ENCODE data around the gene OPTC. TPM values are rescaled to one million over a fixed set of nuclear protein-coding genes. Genes with fewer than 3 reads are reported as not detected.
"Not testable (repeated sequence)": the region's sequence is repeated elsewhere in the genome, so short reads cannot be mapped to it uniquely, and the experiment has no call there.

Gene OPTC
- total RNA-seq, 2 experiments from 2014 or later, result not detected

DNA sequence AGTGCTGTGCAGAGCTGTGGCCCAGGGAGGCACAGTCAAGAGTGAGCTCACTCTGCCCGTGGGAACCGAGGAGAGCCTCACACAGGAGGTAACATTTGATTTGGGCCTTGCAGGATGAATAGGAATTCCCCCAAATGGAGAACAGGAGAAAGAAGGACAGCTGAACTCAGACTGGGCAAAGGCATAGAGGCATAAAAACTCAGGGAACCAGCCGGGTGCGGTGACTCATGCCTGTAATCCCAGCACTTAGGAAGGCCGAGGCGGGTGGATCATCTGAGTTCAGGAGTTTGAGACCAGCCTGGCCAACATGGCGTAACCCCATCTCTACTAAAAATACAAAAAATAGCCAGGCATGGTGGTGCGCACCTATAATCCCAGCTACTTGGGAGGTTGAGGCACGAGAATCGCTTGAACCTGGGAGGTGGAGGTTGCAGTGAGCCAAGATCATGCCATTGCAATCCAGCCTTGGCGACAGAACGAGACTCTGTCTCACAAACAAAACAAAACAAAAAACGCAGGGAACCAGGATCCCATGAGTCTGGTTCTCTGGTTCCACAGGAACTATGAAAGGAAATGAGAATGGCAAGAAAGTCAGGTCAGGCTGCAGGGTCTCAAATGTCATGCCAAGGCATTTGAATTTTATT, 26.9 kb upstream of the OPTC start:
- H3K9me3 Mint-ChIP-seq; DNase-seq; POLR2A ChIA-PET; intact Hi-C loops (cut with micrococcal nuclease); H3K4me1 Mint-ChIP-seq (ENCODE audit: low read depth); H3K27ac Mint-ChIP-seq; H3K4me3 Mint-ChIP-seq; H3K36me3 Mint-ChIP-seq: not testable (repeated sequence)
- peaks cover 15% of the 10 kb centered on the region for H3K27me3 Mint-ChIP-seq
- CTCF ChIA-PET, result interaction anchor here (1.0 to 1.4 kb wide), 2 partner anchors 21 to 428 kb away, joined by 4 to 6 read pairs; no protein-coding TSS in a partner anchor

DNA sequence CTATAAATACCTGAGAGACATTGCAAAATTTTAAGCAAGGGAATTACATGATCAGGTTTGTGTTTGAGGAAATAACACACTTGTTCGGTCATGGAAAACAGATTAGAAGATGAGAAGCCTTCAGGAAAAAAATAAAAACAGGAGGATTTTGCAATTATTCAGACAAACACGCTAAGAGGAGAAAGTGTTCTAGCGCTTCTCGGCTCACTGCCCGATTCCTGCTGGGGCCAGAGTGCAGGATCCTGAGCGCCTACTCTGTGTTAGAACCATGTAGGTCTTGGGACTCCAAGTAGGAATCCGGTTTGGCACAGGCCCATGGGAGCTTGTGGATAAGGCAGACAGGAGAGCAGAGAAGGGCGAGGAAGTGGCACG, 26.4 kb upstream of the OPTC start:
- Mint-ChIP-seq H3K4me1 (ENCODE audit: low read depth) (no peaks in the 10 kb centered on the region), H3K27ac (no peak overlapping the region), H3K4me3 (no peak overlapping the region), H3K27me3 (peaks cover 16% of the 10 kb centered on the region), H3K36me3 (no peaks in the 10 kb centered on the region), H3K9me3 (no peaks in the 10 kb centered on the region)
- no peak for DNase-seq
- CTCF ChIA-PET, result no interaction called here
- POLR2A ChIA-PET, result no interaction called here
- intact Hi-C loops (cut with micrococcal nuclease), result no loop called here

DNA sequence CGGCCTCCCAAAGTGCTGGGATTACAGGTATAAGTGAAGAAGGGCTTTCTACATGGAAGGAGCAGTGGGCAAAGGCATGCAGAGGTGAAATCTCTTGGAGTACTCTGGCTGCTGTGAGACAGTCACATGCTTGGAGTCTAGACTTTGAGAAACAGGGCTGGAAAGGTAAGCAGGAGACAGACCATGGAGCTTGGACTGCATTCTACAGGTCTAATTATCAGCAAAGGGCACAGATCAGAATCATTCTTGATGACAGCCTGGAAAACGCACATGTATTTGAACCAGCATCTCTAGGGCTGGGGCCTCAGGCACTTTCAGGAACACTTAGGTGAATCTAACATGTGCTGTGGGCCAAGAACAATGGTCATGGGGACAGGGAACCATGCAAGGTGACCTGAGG, 25.6 kb upstream of the OPTC start:
- Mint-ChIP-seq H3K4me1 (ENCODE audit: low read depth) (no peaks in the 10 kb centered on the region), H3K9me3 (no peaks in the 10 kb centered on the region), H3K27me3 (peaks cover 18% of the 10 kb centered on the region), H3K36me3 (no peaks in the 10 kb centered on the region), H3K4me3 (no peak overlapping the region), H3K27ac (no peak overlapping the region)
- ChIA-PET POLR2A (no interaction called here), CTCF (no interaction called here)
- intact Hi-C loops (cut with micrococcal nuclease), result no loop called here
- DNase-seq, result no peak

DNA sequence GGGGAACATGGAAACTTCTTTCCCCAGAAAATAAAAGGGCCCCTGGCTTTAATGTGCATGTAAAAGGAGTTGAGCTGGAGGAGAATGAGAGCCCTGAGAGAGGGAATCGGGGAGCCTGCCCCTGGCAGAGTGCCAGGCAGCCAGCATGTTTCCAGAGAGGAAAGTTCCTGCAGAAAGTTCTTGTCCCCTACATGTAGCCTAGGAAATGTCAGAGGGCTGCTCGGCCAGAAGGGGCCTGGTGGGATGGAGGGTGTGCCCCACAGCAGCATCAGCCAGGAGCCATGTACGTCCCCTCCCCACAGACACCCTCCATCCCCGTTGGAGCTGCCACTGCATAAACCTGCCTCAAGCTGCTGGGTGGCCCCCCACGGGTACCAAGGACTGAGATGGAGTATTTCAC, 23.7 kb upstream of the OPTC start:
- peaks cover 23% of the 10 kb centered on the region for H3K27me3 Mint-ChIP-seq
- H3K36me3 Mint-ChIP-seq, result no peaks in the 10 kb centered on the region
- DNase-seq, result no peak
- POLR2A ChIA-PET, result no interaction called here
- no peak overlapping the region for H3K27ac Mint-ChIP-seq
- H3K4me1 Mint-ChIP-seq (ENCODE audit: low read depth), result no peaks in the 10 kb centered on the region
- H3K4me3 Mint-ChIP-seq, result no peak overlapping the region
- no peaks in the 10 kb centered on the region for H3K9me3 Mint-ChIP-seq
- intact Hi-C loops (cut with micrococcal nuclease), result no loop called here
- CTCF ChIA-PET, result interaction anchor here (1.1 kb wide), 1 partner anchor 18 kb away, joined by 3 read pairs; no protein-coding TSS in a partner anchor

DNA sequence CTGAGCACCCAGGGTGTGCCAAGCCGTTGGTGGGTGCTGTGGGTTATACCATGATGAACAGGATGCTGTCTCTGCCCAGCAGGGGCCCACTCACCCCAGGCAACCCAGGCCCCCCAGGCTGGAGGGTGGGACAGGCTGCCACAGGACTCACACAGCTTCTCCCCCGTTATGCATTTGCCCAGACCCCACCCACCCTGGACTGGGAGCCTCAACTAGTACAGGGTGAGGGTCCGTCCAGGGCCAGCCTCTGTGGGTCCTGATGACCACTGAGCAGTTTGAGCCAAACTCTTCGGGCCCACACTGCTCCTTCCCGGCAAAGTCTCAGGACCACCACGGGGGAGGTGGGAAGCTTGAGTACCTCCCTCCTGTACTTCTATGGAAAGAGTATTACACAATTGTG, 22.1 kb upstream of the OPTC start:
- H3K4me1 Mint-ChIP-seq (ENCODE audit: low read depth), result no peaks in the 10 kb centered on the region
- CTCF ChIA-PET, result no interaction called here
- no peaks in the 10 kb centered on the region for H3K9me3 Mint-ChIP-seq
- intact Hi-C loops (cut with micrococcal nuclease), result no loop called here
- H3K4me3 Mint-ChIP-seq, result no peak overlapping the region
- no peak overlapping the region for H3K27ac Mint-ChIP-seq
- no peak for DNase-seq
- POLR2A ChIA-PET, result no interaction called here
- no peaks in the 10 kb centered on the region for H3K36me3 Mint-ChIP-seq
- peaks cover 27% of the 10 kb centered on the region for H3K27me3 Mint-ChIP-seq

DNA sequence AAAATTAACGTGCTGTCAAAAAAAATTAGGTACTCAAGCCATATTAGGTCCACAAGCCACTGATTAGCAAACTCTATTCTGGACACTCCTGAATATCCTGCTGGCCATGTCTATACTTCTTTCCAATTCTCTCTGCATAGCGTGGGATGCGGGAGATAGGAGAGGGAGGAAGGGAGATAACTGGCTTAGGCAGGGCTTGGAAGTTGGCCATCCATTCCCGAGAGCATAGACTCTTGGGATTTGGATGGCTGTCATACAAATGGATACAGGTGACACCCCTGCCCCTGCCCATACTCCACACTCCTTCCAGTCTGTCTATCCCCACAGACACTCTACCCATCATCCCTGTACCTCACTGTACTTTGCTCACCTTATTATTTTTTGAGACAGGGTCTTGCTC, 20.7 kb upstream of the OPTC start:
- no peak for DNase-seq
- no peaks in the 10 kb centered on the region for H3K9me3 Mint-ChIP-seq
- H3K36me3 Mint-ChIP-seq, result no peaks in the 10 kb centered on the region
- H3K4me3 Mint-ChIP-seq, result no peak overlapping the region
- ChIA-PET POLR2A (no interaction called here), CTCF (interaction anchor here (2.5 kb wide), 1 partner anchor 206 kb away, joined by 9 read pairs; no protein-coding TSS in a partner anchor)
- intact Hi-C loops (cut with micrococcal nuclease), result no loop called here
- no peaks in the 10 kb centered on the region for H3K4me1 Mint-ChIP-seq (ENCODE audit: low read depth)
- peaks cover 26% of the 10 kb centered on the region for H3K27me3 Mint-ChIP-seq
- no peak overlapping the region for H3K27ac Mint-ChIP-seq

DNA sequence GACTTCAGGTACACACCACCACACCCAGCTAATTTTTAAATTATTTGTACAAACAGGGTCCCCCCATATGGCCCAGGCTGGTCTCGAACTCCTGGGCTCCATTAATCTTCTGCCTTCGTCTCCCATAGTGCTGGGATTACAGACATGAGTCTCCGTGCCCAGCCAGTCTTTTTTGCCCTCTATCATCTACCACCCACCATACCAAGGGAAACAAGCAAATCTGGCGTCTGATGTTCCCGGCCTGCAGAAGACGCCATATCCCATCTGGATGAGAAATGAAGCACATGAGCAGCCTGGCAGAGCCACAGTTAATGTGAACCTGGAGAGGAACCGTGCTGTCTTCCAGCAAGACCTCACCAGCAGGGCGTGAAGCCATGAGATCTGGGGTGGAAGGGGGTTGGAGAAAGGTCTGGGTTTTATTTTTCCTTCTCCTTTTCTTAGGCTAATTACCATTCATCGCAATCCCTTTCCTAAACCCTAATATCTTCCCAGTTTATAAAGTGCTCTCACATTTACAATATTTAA, 20.1 kb upstream of the OPTC start:
- Mint-ChIP-seq H3K4me1 (ENCODE audit: low read depth) (no peaks in the 10 kb centered on the region), H3K27ac (no peak overlapping the region), H3K36me3 (no peaks in the 10 kb centered on the region), H3K4me3 (no peak overlapping the region), H3K27me3 (peaks cover 27% of the 10 kb centered on the region), H3K9me3 (no peaks in the 10 kb centered on the region)
- ChIA-PET POLR2A (no interaction called here), CTCF (interaction anchor here (2.5 kb wide), 1 partner anchor 206 kb away, joined by 9 read pairs; no protein-coding TSS in a partner anchor)
- intact Hi-C loops (cut with micrococcal nuclease), result no loop called here
- no peak for DNase-seq

DNA sequence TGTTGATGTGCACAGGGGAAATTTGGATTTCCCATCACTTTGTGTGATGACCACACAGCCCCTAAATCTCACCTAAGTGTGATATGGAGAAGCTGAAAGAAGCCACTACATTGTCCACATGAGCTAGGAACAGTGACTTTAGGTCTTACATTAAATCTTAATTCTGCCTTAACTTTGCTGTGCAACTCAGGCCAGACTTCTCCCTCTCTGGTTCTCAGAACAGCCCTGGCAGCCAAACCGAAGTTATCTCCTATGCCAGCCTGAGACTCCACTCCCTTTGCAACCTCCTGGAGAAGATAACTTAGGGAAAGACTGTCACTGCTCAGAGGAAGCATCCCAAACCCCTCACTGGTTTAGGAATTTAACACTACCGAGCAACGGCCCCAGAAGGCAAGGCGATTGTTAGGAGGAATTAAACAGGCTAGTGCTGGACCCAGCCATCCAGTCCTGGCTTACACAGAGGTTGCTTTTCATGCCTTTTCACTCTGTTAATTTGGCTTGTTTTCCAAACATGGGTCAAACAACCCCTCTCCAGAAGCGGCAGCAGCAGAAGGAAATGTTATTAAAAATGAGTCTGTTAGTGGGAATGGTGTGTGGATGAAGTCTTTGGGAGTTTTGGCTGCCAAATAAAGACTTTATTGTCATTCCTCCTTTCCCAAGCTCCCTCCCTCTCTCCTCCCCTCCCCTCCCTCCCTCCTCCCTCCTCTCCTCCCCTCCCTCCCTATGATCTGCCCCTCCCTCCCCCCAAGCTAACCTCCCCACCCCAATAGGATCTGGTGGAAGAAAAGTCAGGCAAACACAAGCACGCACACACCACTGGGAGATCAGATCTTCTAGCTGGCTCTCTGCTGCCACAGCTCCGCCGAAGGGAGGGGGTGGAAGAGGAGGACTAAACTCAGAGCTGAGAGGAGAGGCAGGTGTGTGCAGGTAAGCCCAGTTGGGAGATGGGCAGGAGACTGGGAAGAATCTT, 18.7 kb upstream of the OPTC start, which contains the start of gene PRELP:
Gene PRELP, plus strand, starts transcription at position 795 of the 970 bp plus-strand sequence. CDS start 7,379 bp downstream, outside the sequence.
- no peaks in the 10 kb centered on the region for H3K9me3 Mint-ChIP-seq
- intact Hi-C loops (cut with micrococcal nuclease), result no loop called here
- ChIA-PET POLR2A (no interaction called here), CTCF (interaction anchor here (0.9 to 3.1 kb wide), 3 partner anchors 12 to 208 kb away, joined by 3 to 22 read pairs (median 9); no protein-coding TSS in a partner anchor)
- no peak for DNase-seq
- no peak within 1 kb of the TSS for H3K27ac Mint-ChIP-seq
- H3K4me3 Mint-ChIP-seq, result no peak within 1 kb of the TSS
- H3K27me3 Mint-ChIP-seq, result peaks cover 23% of the 10 kb centered on the region
- no peaks in the 10 kb centered on the region for H3K4me1 Mint-ChIP-seq (ENCODE audit: low read depth)
- H3K36me3 Mint-ChIP-seq, result no peaks in the 10 kb centered on the region

DNA sequence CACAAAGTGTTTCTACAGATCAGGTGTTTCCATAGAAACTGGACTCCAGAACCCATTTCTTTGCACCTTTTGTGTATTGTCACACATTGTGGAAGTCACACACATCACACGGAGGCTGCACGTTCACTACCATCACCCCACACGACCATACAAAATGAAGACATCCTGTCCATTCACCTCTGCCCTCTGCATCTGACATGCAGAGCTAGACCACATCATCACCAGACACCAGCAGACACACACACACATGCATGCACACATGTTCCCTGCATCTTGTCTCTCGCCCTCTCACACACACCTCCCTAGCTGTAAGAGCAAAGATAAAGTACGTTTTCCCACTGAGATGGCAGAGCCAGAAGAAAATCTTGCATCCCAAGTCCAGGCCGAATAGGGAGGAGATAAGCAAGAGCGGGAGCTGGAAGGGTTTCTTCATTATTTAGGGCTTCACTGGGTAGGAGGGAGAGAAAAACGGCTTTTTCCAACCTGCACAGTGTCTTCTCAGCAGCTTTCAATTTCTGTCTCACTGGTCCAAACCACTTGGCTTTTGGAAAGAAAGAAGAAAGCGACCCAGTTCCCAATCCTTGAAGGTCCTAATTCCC, 17.6 kb upstream of the OPTC start:
- CTCF ChIA-PET, result interaction anchor here (0.6 to 3.1 kb wide), 5 partner anchors 11 to 209 kb away, joined by 3 to 22 read pairs (median 12); no protein-coding TSS in a partner anchor
- Mint-ChIP-seq H3K4me3 (no peak overlapping the region), H3K27ac (no peak overlapping the region), H3K27me3 (peaks cover 20% of the 10 kb centered on the region), H3K36me3 (no peaks in the 10 kb centered on the region), H3K4me1 (ENCODE audit: low read depth) (peaks cover 2% of the 10 kb centered on the region), H3K9me3 (no peaks in the 10 kb centered on the region)
- DNase-seq, result no peak
- POLR2A ChIA-PET, result no interaction called here
- intact Hi-C loops (cut with micrococcal nuclease), result no loop called here

DNA sequence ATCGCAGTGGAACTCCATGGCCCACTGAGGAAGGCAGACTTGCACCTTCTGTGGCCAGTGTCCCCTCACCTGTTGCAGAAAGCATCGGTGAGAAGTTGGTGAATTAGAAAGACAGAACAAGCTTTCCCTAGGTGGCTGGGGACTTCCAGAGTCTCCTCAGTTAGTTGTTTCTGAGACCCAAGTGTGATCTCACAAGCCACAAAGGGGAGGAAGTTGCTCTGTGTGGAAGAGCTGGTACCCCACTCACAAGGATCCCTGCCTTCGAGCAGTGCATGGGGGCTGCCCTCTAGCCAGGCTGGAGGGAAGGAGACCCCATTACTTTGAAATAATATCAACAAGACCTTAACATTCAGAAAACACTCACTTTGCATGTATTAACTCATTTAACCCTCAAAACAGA, 16.2 kb upstream of the OPTC start:
- H3K36me3 Mint-ChIP-seq, result no peaks in the 10 kb centered on the region
- H3K4me3 Mint-ChIP-seq, result no peak overlapping the region
- ChIA-PET CTCF (interaction anchor here (2.2 to 3.1 kb wide), 3 partner anchors 10 to 211 kb away, joined by 12 to 22 read pairs (median 13); no protein-coding TSS in a partner anchor), POLR2A (no interaction called here)
- no peaks in the 10 kb centered on the region for H3K9me3 Mint-ChIP-seq
- no peak overlapping the region for H3K27ac Mint-ChIP-seq
- intact Hi-C loops (cut with micrococcal nuclease), result no loop called here
- peaks cover 2% of the 10 kb centered on the region for H3K4me1 Mint-ChIP-seq (ENCODE audit: low read depth)
- peaks cover 15% of the 10 kb centered on the region for H3K27me3 Mint-ChIP-seq
- no peak for DNase-seq

DNA sequence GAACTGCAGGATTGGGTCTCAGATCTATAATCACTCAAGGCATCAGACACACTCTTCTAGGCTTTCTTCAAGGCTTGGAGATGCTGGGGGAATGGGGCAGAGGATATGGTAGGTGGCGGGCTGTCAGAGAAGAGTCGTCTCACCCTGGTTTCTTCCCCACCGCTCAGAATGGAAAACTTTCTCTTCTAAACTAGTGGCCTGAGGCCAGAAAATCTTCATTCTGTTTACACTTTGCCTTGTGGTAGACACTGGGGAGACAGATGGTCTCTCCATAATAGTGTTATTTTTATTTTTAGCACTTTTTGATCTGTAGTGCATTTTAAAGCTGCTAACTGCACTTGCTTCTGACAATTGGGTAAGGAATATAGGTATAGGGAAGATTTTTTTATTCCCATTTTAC, 15.7 kb upstream of the OPTC start:
- Mint-ChIP-seq H3K27ac (no peak overlapping the region), H3K27me3 (peaks cover 15% of the 10 kb centered on the region), H3K9me3 (no peaks in the 10 kb centered on the region), H3K36me3 (no peaks in the 10 kb centered on the region), H3K4me1 (ENCODE audit: low read depth) (peaks cover 2% of the 10 kb centered on the region), H3K4me3 (no peak overlapping the region)
- ChIA-PET CTCF (interaction anchor here (2.2 to 3.1 kb wide), 3 partner anchors 10 to 211 kb away, joined by 12 to 22 read pairs (median 13); no protein-coding TSS in a partner anchor), POLR2A (no interaction called here)
- intact Hi-C loops (cut with micrococcal nuclease), result no loop called here
- DNase-seq, result no peak

DNA sequence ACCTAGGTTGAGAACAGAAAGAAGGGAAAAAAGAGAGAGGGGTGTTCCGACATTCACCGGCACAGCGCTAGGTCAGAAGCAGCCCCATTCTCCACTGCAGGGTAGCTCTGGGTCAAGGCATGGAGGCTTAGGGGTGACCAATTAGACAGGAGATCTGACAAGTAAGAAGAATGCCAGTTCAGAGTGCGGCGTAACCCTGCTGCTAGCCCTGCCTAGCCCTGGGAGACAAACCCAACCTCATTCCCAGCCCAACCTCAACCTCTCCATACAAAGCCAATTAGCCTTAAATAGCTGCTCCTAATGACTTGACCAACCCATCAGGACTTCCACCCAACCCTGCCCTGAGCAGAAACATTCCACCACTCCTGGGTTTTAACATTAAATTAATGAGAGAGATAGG, 15.0 kb upstream of the OPTC start:
- ChIA-PET POLR2A (no interaction called here), CTCF (interaction anchor here (1.9 kb wide), 1 partner anchor 9 kb away, joined by 9 read pairs; no protein-coding TSS in a partner anchor)
- Mint-ChIP-seq H3K27ac (no peak overlapping the region), H3K36me3 (no peaks in the 10 kb centered on the region), H3K27me3 (peaks cover 11% of the 10 kb centered on the region), H3K4me1 (ENCODE audit: low read depth) (peaks cover 2% of the 10 kb centered on the region), H3K9me3 (no peaks in the 10 kb centered on the region), H3K4me3 (no peak overlapping the region)
- intact Hi-C loops (cut with micrococcal nuclease), result no loop called here
- DNase-seq, result no peak

All from activated CD4-positive, alpha-beta memory T cell treated with anti-CD3 and anti-CD28 coated beads for 36 hours (primary cell).